Right ventricle myocardium inferior (tissue), 1 donor: ENCODE results near the gene FNTB. TPM values are rescaled to one million over a fixed set of nuclear protein-coding genes. Genes with fewer than 3 reads are reported as not detected.

Source experiments
- ATAC-seq: fragments of 200-7000 bp; cut with Tn5 transposase; one replicate; pipeline ENCODE4 v1.9.1; 2020; ENCODE audit warnings: mild to moderate bottlenecking, moderate library complexity
- DNase-seq: peaks from one replicate; pipeline ENCODE4 v3.0.0; 2021; ENCODE audit errors: missing footprints
- intact Hi-C: fragments of 100-400 bp; cut with DNase I; formaldehyde crosslinking; loops from one replicate; pipeline ENCODE4 v1.11.0; 2022
- total RNA-seq: library from RNA; stranded (reverse); fragmentation: NEBNext Ultra II Directional; extraction: Animal tissue kit (Norgen Biotek cat#: 25700); gene quantifications from one replicate; pipeline ENCODE4 v1.2.1, GENCODE V29; 2021
- donor health status: DM: no; HTN: yes; CAD: no; lungs with severe emphysema.

FNTB gene
- total RNA-seq, 1 donor from 2014 or later: 17.1 TPM

- peak; percentile 81 for ATAC-seq
- peak; percentile 80 for DNase-seq
- intact Hi-C loops: no loop called here
Measured at GRCh38 chr14:64971943-64972791, 14.5 kb upstream of the FNTB start, which contains the start of gene RAB15. Gene RAB15, minus strand, starts transcription at chr14:64972336. Its CDS starts 260 bp downstream, at chr14:64972076.

- intact Hi-C loops: no loop called here
- ATAC-seq: no peak
- DNase-seq: no peak
Measured at GRCh38 chr14:64973026-64973442, 13.7 kb upstream of the FNTB start.

GRCh38 chr14:64973826-64974225 is 12.9 kb upstream of the FNTB start:
- ATAC-seq (no peak), DNase-seq (no peak)
- intact Hi-C loops: no loop called here

- no peak for ATAC-seq
- DNase-seq: no peak
- intact Hi-C loops: no loop called here
Measured at GRCh38 chr14:64974563-64974962, 12.1 kb upstream of the FNTB start.

GRCh38 chr14:64979336-64980074 is 7.2 kb upstream of the FNTB start:
- no peak for ATAC-seq
- no peak for DNase-seq
- intact Hi-C loops: loop anchor here (10.0 kb wide), 1 partner anchor 305 kb away; no protein-coding TSS in a partner anchor

GRCh38 chr14:64983439-64984310 is 3.0 kb upstream of the FNTB start:
- DNase-seq (no peak), ATAC-seq (no peak)
- intact Hi-C loops: loop anchor here (10.0 kb wide), 1 partner anchor 309 kb away; no protein-coding TSS in a partner anchor

- intact Hi-C loops: loop anchor here (2.0 to 10.0 kb wide), 4 partner anchors 35 to 313 kb away; no protein-coding TSS in a partner anchor
- ATAC-seq: no peak
- no peak for DNase-seq
Measured at GRCh38 chr14:64987438-64987767, 708 bp downstream of the FNTB start.

- DNase-seq (no peak), ATAC-seq (no peak)
- intact Hi-C loops: no loop called here
Measured at GRCh38 chr14:64990296-64990695, 3.6 kb downstream of the FNTB start.

GRCh38 chr14:64990939-64991338 is 4.2 kb downstream of the FNTB start:
- ATAC-seq: no peak

GRCh38 chr14:64992328-64992885 is 5.7 kb downstream of the FNTB start:
- no peak for DNase-seq
- ATAC-seq: no peak
- intact Hi-C loops: no loop called here

More at GRCh38 chr14:64990939-64991338, 4.2 kb downstream of the FNTB start:
- DNase-seq: no peak
- intact Hi-C loops: no loop called here

GRCh38 chr14:64993266-64993930 is 6.7 kb downstream of the FNTB start:
- DNase-seq (no peak), ATAC-seq (no peak)
- intact Hi-C loops: no loop called here

GRCh38 chr14:64994540-64994939 is 7.8 kb downstream of the FNTB start:
- intact Hi-C loops: no loop called here
- DNase-seq (no peak), ATAC-seq (no peak)

GRCh38 chr14:64995291-64995690 is 8.6 kb downstream of the FNTB start:
- ATAC-seq: no peak
- intact Hi-C loops: no loop called here
- no peak for DNase-seq

GRCh38 chr14:64997108-64997794 is 10.6 kb downstream of the FNTB start:
- ATAC-seq: no peak
- DNase-seq: no peak
- intact Hi-C loops: no loop called here

GRCh38 chr14:64998455-64998931 is 11.8 kb downstream of the FNTB start:
- intact Hi-C loops: no loop called here
- ATAC-seq: no peak

GRCh38 chr14:65000898-65001591 is 14.3 kb downstream of the FNTB start:
- intact Hi-C loops: no loop called here
- ATAC-seq: no peak
- DNase-seq: no peak

More at GRCh38 chr14:64998455-64998931, 11.8 kb downstream of the FNTB start:
- no peak for DNase-seq

GRCh38 chr14:65001723-65002122 is 15.0 kb downstream of the FNTB start:
- ATAC-seq: no peak

More at GRCh38 chr14:65001723-65002122, 15.0 kb downstream of the FNTB start:
- DNase-seq: no peak
- intact Hi-C loops: no loop called here
